Astrocyte (in vitro differentiated cells and primary cell): Measurements from ENCODE around the gene C2orf80.
"Not testable (repeated sequence)": the region's sequence is repeated elsewhere in the genome, so short reads cannot be mapped to it uniquely, and the experiment has no call there.

ENCODE experiments used
- CTCF ChIP-seq: IDR thresholded peaks from 2 replicates; pipeline ENCODE4 v1.5.1; 2011; ENCODE audit warnings: low read depth, mild to moderate bottlenecking, inconsistent platforms, low read length, moderate library complexity; ENCODE audit not compliant: insufficient read depth
- EZH2 ChIP-seq: IDR thresholded peaks from 2 replicates; pipeline ENCODE4 v1.6.1; 2012; ENCODE audit warnings: mild to moderate bottlenecking, low read length, inconsistent platforms; ENCODE audit not compliant: insufficient read depth

DNA sequence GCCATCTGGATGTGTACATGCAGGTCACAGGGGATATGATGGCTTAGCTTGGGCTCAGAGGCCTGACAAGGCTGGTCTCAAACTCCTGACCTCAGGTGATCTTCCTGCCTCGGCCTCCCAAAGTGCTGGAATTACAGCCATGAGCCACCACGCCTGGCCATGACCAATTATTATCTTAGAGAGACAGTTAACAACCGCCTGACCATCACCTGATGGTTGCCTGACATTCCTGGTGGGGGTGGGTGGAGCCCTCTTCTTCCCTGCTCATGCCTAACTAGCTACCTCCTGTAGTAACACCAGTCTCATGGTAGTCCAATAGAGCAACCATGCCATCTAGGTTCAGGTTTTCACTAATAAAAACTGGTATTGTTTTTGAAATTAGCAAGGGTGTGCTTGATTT, 32.0 kb upstream of the C2orf80 start:
- not testable (repeated sequence) for TF ChIP-seq CTCF, EZH2
